NB4 (cell line): ENCODE measurements around the gene SPANXB1.

Experiments
- MYC ChIP-seq: IDR thresholded peaks from 2 replicates; pipeline ENCODE4 v1.6.1; 2011; ENCODE audit warnings: low read depth, low read length
- POLR2A ChIP-seq: IDR thresholded peaks from 2 replicates; pipeline ENCODE4 v1.6.1; 2011; ENCODE audit warnings: mild to moderate bottlenecking; ENCODE audit not compliant: insufficient read length; ENCODE audit errors: extremely low read depth
- TF ChIP-seq, protein P1 (sequence below): IDR thresholded peaks from one replicate; pipeline ENCODE4 v1.5.1; 2012; ENCODE audit warnings: low read depth, low read length
- TF ChIP-seq, protein P2 (sequence below): IDR thresholded peaks from 2 replicates; pipeline ENCODE4 v1.6.1; 2011; ENCODE audit warnings: low read depth, low read length

DNA sequence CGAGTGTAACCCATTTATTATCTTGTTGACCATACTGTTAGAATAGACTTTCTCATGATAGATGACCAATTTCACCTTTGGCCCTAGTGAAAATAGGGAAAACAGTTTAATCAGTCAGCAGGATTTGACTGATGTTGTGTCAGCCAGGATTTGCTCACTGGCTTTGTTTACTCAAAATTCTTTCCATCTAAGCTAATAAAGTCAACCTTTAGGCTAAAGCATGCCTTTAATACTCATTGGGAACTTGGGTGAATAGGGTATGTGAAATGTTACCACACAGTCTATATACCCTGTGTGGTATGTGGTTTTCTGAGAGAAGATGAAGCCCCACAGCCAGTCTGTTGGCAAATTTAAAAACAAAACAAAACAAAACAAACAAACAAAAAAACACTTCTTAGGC lies 18.7 kb upstream of the SPANXB1 start:
- TF ChIP-seq, protein P1, sequence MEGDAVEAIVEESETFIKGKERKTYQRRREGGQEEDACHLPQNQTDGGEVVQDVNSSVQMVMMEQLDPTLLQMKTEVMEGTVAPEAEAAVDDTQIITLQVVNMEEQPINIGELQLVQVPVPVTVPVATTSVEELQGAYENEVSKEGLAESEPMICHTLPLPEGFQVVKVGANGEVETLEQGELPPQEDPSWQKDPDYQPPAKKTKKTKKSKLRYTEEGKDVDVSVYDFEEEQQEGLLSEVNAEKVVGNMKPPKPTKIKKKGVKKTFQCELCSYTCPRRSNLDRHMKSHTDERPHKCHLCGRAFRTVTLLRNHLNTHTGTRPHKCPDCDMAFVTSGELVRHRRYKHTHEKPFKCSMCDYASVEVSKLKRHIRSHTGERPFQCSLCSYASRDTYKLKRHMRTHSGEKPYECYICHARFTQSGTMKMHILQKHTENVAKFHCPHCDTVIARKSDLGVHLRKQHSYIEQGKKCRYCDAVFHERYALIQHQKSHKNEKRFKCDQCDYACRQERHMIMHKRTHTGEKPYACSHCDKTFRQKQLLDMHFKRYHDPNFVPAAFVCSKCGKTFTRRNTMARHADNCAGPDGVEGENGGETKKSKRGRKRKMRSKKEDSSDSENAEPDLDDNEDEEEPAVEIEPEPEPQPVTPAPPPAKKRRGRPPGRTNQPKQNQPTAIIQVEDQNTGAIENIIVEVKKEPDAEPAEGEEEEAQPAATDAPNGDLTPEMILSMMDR, result no peak
- TF ChIP-seq POLR2A (no peak), MYC (no peak)
- TF ChIP-seq, protein P2, sequence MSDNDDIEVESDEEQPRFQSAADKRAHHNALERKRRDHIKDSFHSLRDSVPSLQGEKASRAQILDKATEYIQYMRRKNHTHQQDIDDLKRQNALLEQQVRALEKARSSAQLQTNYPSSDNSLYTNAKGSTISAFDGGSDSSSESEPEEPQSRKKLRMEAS, result no peak
